CD4-positive, alpha-beta T cell treated with Interleukin-4 for 1 hour (primary cell): ENCODE results near the gene MDH2.
"Not testable (repeated sequence)": the region's sequence is repeated elsewhere in the genome, so short reads cannot be mapped to it uniquely, and the experiment has no call there.

Source experiments
- DNase-seq, 2 donors: peaks; one replicate each; pipeline ENCODE4 v3.0.0-alpha.2; 2020 to 2022

The MDH2 gene

GRCh38 chr7:76114742-76115141, 66.8 kb downstream of the MDH2 start:
- not testable (repeated sequence) for DNase-seq
